ENCODE data around the gene BEND3.
A peak's percentile ranks its signal among the peaks of the same experiment; 100 is the strongest.

The BEND3 gene

DNA sequence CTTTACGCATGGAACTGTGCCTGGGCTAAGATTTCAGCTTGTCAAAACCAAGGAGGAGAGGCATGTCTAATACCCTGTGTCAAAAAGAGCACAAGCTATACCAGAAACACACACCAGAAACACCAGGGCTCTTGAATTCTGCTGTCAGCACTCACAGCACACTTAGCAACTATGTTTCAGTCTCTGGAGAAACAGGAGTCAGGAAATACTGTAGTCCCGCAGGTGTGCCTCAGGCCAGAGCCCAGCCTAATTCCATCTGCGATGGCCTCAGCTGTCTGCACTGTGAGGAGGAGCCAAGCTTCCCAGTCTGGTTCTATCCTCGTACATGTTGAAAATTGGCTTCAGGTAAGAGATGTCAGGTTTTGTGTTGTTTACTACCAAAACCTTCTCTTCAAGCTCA is 55.7 kb downstream of the BEND3 start:
- no peak overlapping the region for H2AFZ ChIP-seq (ENCODE audit: low read length)
- H3K23ac ChIP-seq (ENCODE audit: low read depth, low read length, poor library complexity): no peak overlapping the region
- no peak overlapping the region for H3K27ac ChIP-seq (replicated peaks; ENCODE audit: low read length)
- H2BK15ac ChIP-seq (ENCODE audit: low read length): no peak overlapping the region
- H3K4me1 ChIP-seq (ENCODE audit: control insufficient read depth in 2 of 2, insufficient read depth in 1 of 2, low read depth in 1 of 2, low read length in 2 of 2): peaks cover 0 to 9% of the 10 kb centered on the region in 2 donors
- H3K36me3 ChIP-seq (replicated peaks in 1 of 2; ENCODE audit: control insufficient read depth in 2 of 2, insufficient read depth in 2 of 2, low read length in 2 of 2): no peaks in the 10 kb centered on the region
- H3K9me3 ChIP-seq (replicated peaks in 1 of 2; ENCODE audit: control insufficient read depth in 2 of 2, insufficient read depth in 1 of 2, low read depth in 1 of 2, low read length in 2 of 2): no peaks in the 10 kb centered on the region
- H3K18ac ChIP-seq (ENCODE audit: low read length): no peak overlapping the region
- no peak overlapping the region for H2BK5ac ChIP-seq (ENCODE audit: low read length)
- H4K91ac ChIP-seq (ENCODE audit: low read depth, low read length, poor library complexity): no peak overlapping the region
- WGBS, 2 donors (ENCODE audit: extremely low coverage in 2 of 2, insufficient read length in 2 of 2, insufficient replicate concordance in 1 of 2): no CpG with 5 or more reads among the region's 4 CpGs
- no peak overlapping the region for H2BK120ac ChIP-seq (ENCODE audit: low read depth, low read length)
- H2AK5ac ChIP-seq (ENCODE audit: low read depth, low read length): no peak overlapping the region
- no peak overlapping the region for H3K4me2 ChIP-seq (ENCODE audit: insufficient read depth, low read length, poor library complexity, severe bottlenecking)
- no peak overlapping the region for H3K14ac ChIP-seq (ENCODE audit: low read length)
- DNase-seq (ENCODE audit: low spot score): no peak
- no peak overlapping the region for H4K8ac ChIP-seq (ENCODE audit: low read depth, low read length)
- H3K27me3 ChIP-seq (ENCODE audit: control insufficient read depth in 3 of 3, insufficient read depth in 3 of 3, low read depth in 1 of 3, low read length in 3 of 3): peaks cover 0 to 3% (median 0%) of the 10 kb centered on the region in 3 experiments
- no peak overlapping the region for H2BK12ac ChIP-seq (ENCODE audit: low read length)
- no peak overlapping the region for H3K4ac ChIP-seq (ENCODE audit: low read length)
- H3K9ac ChIP-seq (ENCODE audit: low read depth, low read length, poor library complexity): no peak overlapping the region
- no peak overlapping the region for H3K4me3 ChIP-seq (ENCODE audit: low read length in 2 of 2)
- no peaks in the 10 kb centered on the region for H3K79me1 ChIP-seq (ENCODE audit: low read depth, low read length)

- WGBS, 2 donors (ENCODE audit: extremely low coverage in 2 of 2, insufficient read length in 2 of 2, insufficient replicate concordance in 1 of 2): no CpG with 5 or more reads among the region's 2 CpGs
- Histone ChIP-seq H4K91ac (ENCODE audit: low read depth, low read length, poor library complexity) (no peak overlapping the region), H3K4me1 (ENCODE audit: control insufficient read depth in 2 of 2, insufficient read depth in 1 of 2, low read depth in 1 of 2, low read length in 2 of 2) (peaks cover 0 to 8% of the 10 kb centered on the region in 2 donors), H3K4ac (ENCODE audit: low read length) (no peak overlapping the region), H3K9me3 (replicated peaks in 1 of 2; ENCODE audit: control insufficient read depth in 2 of 2, insufficient read depth in 1 of 2, low read depth in 1 of 2, low read length in 2 of 2) (no peaks in the 10 kb centered on the region), H2BK120ac (ENCODE audit: low read depth, low read length) (no peak overlapping the region), H3K23ac (ENCODE audit: low read depth, low read length, poor library complexity) (no peak overlapping the region), H3K4me3 (ENCODE audit: low read length in 2 of 2) (no peak overlapping the region), H2AFZ (ENCODE audit: low read length) (no peak overlapping the region), H2BK12ac (ENCODE audit: low read length) (no peak overlapping the region), H3K4me2 (ENCODE audit: insufficient read depth, low read length, poor library complexity, severe bottlenecking) (no peak overlapping the region), H2AK5ac (ENCODE audit: low read depth, low read length) (no peak overlapping the region), H3K79me1 (ENCODE audit: low read depth, low read length) (no peaks in the 10 kb centered on the region), H3K14ac (ENCODE audit: low read length) (no peak overlapping the region), H3K27me3 (ENCODE audit: control insufficient read depth in 3 of 3, insufficient read depth in 3 of 3, low read depth in 1 of 3, low read length in 3 of 3) (peaks cover 0 to 3% (median 0%) of the 10 kb centered on the region in 3 experiments), H3K27ac (replicated peaks; ENCODE audit: low read length) (no peak overlapping the region), H2BK5ac (ENCODE audit: low read length) (no peak overlapping the region), H3K9ac (ENCODE audit: low read depth, low read length, poor library complexity) (peak overlapping the region; percentile 78), H2BK15ac (ENCODE audit: low read length) (no peak overlapping the region), H4K8ac (ENCODE audit: low read depth, low read length) (no peak overlapping the region), H3K36me3 (replicated peaks in 1 of 2; ENCODE audit: control insufficient read depth in 2 of 2, insufficient read depth in 2 of 2, low read length in 2 of 2) (no peaks in the 10 kb centered on the region), H3K18ac (ENCODE audit: low read length) (no peak overlapping the region)
- no peak for DNase-seq (ENCODE audit: low spot score)
Measured at GRCh38 chr6:107057679-107058078, 57.6 kb downstream of the BEND3 start.

GRCh38 chr6:107056796-107057195 is 58.5 kb downstream of the BEND3 start:
- no peak overlapping the region for H2AFZ ChIP-seq (ENCODE audit: low read length)
- peaks cover 0 to 3% (median 0%) of the 10 kb centered on the region in 3 experiments for H3K27me3 ChIP-seq (ENCODE audit: control insufficient read depth in 3 of 3, insufficient read depth in 3 of 3, low read depth in 1 of 3, low read length in 3 of 3)
- no peak for DNase-seq (ENCODE audit: low spot score)
- H3K4me2 ChIP-seq (ENCODE audit: insufficient read depth, low read length, poor library complexity, severe bottlenecking): no peak overlapping the region
- H3K27ac ChIP-seq (replicated peaks; ENCODE audit: low read length): no peak overlapping the region
- no peaks in the 10 kb centered on the region for H3K9me3 ChIP-seq (replicated peaks in 1 of 2; ENCODE audit: control insufficient read depth in 2 of 2, insufficient read depth in 1 of 2, low read depth in 1 of 2, low read length in 2 of 2)
- no peak overlapping the region for H2BK12ac ChIP-seq (ENCODE audit: low read length)
- H3K79me1 ChIP-seq (ENCODE audit: low read depth, low read length): no peaks in the 10 kb centered on the region
- H3K4me3 ChIP-seq (ENCODE audit: low read length in 2 of 2): no peak overlapping the region
- no peak overlapping the region for H2BK5ac ChIP-seq (ENCODE audit: low read length)
- no peak overlapping the region for H3K23ac ChIP-seq (ENCODE audit: low read depth, low read length, poor library complexity)
- no peak overlapping the region for H2BK15ac ChIP-seq (ENCODE audit: low read length)
- no peak overlapping the region for H3K9ac ChIP-seq (ENCODE audit: low read depth, low read length, poor library complexity)
- H2AK5ac ChIP-seq (ENCODE audit: low read depth, low read length): no peak overlapping the region
- H3K36me3 ChIP-seq (replicated peaks in 1 of 2; ENCODE audit: control insufficient read depth in 2 of 2, insufficient read depth in 2 of 2, low read length in 2 of 2): no peaks in the 10 kb centered on the region
- no peak overlapping the region for H2BK120ac ChIP-seq (ENCODE audit: low read depth, low read length)
- H3K18ac ChIP-seq (ENCODE audit: low read length): no peak overlapping the region
- H3K4ac ChIP-seq (ENCODE audit: low read length): no peak overlapping the region
- H3K14ac ChIP-seq (ENCODE audit: low read length): no peak overlapping the region
- peaks cover 0 to 6% of the 10 kb centered on the region in 2 donors for H3K4me1 ChIP-seq (ENCODE audit: control insufficient read depth in 2 of 2, insufficient read depth in 1 of 2, low read depth in 1 of 2, low read length in 2 of 2)
- no peak overlapping the region for H4K8ac ChIP-seq (ENCODE audit: low read depth, low read length)
- WGBS, 2 donors (ENCODE audit: extremely low coverage in 2 of 2, insufficient read length in 2 of 2, insufficient replicate concordance in 1 of 2): no CpG with 5 or more reads among the region's 2 CpGs
- H4K91ac ChIP-seq (ENCODE audit: low read depth, low read length, poor library complexity): no peak overlapping the region

DNA sequence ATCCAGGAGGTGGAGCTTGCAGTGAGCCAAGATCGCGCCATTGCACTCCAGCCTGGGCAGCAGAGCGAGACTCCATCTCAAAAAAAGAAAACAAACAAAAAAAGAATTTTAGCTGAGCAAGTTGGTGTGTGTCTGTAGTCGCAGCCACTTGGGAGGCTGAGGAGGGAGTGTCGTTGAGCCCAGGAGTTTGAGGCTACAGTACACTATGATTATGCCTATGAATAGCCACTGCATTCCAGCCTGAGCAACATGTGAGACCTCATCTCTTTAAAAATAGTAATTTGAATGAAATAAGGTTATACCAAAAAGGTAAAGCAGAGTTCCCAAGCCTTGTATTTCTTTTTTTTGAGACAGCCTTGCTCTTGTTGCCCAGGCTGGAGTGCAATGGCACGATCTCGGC is 67.5 kb downstream of the BEND3 start:
- DNase-seq (ENCODE audit: low spot score): no peak
- no peak overlapping the region for H2BK5ac ChIP-seq (ENCODE audit: low read length)
- WGBS, 2 donors (ENCODE audit: extremely low coverage in 2 of 2, insufficient read length in 2 of 2, insufficient replicate concordance in 1 of 2): no CpG with 5 or more reads among the region's 7 CpGs

More for the DNA sequence above, 67.5 kb downstream of the BEND3 start:
- H3K4me1 ChIP-seq (ENCODE audit: control insufficient read depth in 2 of 2, insufficient read depth in 1 of 2, low read depth in 1 of 2, low read length in 2 of 2): peaks cover 6 to 9% of the 10 kb centered on the region in 2 donors
- no peak overlapping the region for H3K27ac ChIP-seq (replicated peaks; ENCODE audit: low read length)
- H2BK120ac ChIP-seq (ENCODE audit: low read depth, low read length): no peak overlapping the region
- H2BK12ac ChIP-seq (ENCODE audit: low read length): no peak overlapping the region
- H2BK15ac ChIP-seq (ENCODE audit: low read length): no peak overlapping the region
- H3K18ac ChIP-seq (ENCODE audit: low read length): no peak overlapping the region
- H3K27me3 ChIP-seq (ENCODE audit: control insufficient read depth in 3 of 3, insufficient read depth in 3 of 3, low read depth in 1 of 3, low read length in 3 of 3): no peaks in the 10 kb centered on the region
- no peak overlapping the region for H4K8ac ChIP-seq (ENCODE audit: low read depth, low read length)
- H3K4me2 ChIP-seq (ENCODE audit: insufficient read depth, low read length, poor library complexity, severe bottlenecking): no peak overlapping the region
- no peak overlapping the region for H3K4me3 ChIP-seq (ENCODE audit: low read length in 2 of 2)
- no peak overlapping the region for H2AFZ ChIP-seq (ENCODE audit: low read length)
- no peak overlapping the region for H2AK5ac ChIP-seq (ENCODE audit: low read depth, low read length)
- H3K4ac ChIP-seq (ENCODE audit: low read length): no peak overlapping the region
- no peak overlapping the region for H3K9ac ChIP-seq (ENCODE audit: low read depth, low read length, poor library complexity)
- H3K9me3 ChIP-seq (replicated peaks in 1 of 2; ENCODE audit: control insufficient read depth in 2 of 2, insufficient read depth in 1 of 2, low read depth in 1 of 2, low read length in 2 of 2): no peaks in the 10 kb centered on the region
- peaks cover 0 to 26% of the 10 kb centered on the region in 2 donors for H3K36me3 ChIP-seq (replicated peaks in 1 of 2; ENCODE audit: control insufficient read depth in 2 of 2, insufficient read depth in 2 of 2, low read length in 2 of 2)
- no peaks in the 10 kb centered on the region for H3K79me1 ChIP-seq (ENCODE audit: low read depth, low read length)
- no peak overlapping the region for H3K14ac ChIP-seq (ENCODE audit: low read length)
- H3K23ac ChIP-seq (ENCODE audit: low read depth, low read length, poor library complexity): no peak overlapping the region
- no peak overlapping the region for H4K91ac ChIP-seq (ENCODE audit: low read depth, low read length, poor library complexity)
